ENCODE measurements around the gene ZNF718.
"Not testable (repeated sequence)": the region's sequence is repeated elsewhere in the genome, so short reads cannot be mapped to it uniquely, and the experiment has no call there.

The ZNF718 gene

DNA sequence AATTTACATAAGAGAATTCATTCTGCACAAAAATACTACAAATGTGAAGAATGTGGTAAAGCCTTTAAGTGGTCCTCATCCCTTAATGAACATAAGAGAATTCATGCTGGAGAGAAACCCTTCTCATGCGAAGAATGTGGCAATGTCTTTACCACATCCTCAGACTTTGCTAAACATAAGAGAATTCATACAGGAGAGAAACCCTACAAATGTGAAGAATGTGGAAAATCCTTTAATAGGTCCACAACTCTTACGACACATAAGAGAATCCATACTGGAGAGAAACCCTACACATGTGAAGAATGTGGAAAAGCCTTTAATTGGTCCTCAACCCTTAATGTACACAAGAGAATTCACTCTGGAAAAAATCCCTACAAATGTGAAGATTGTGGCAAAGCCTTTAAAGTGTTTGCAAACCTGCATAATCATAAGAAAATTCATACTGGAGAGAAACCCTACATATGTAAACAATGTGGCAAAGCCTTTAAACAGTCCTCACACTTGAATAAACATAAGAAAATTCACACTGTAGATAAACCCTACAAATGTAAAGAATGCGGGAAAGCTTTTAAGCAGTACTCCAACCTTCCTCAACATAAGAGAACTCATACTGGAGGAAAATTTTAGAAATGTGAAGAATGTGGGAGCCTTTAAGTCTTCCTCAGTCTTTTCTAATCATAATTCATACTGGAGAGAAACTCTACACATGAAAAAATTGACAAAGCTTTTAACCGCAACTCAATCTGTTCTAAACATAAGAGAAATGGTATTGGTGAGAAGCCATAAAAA lies 37.4 kb downstream of the ZNF718 start:
- DNase-seq: no peak

DNA sequence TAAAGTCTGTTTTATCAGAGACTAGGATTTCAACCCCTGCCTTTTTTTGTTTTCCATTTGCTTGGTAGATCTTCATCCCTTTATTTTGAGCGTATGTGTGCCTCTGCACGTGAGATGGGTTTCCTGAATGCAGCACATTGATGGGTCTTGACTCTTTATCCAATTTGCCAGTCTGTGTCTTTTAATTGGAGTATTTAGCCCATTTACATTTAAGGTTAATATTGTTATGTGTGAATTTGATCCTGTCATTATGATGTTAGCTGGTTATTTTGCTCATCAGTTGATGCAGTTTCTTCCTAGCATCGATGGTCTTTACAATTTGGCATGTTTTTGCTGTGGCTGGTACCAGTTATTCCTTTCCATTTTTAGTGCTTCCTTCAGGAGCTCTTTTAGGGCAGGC lies 45.3 kb downstream of the ZNF718 start:
- DNase-seq: not testable (repeated sequence)

DNA sequence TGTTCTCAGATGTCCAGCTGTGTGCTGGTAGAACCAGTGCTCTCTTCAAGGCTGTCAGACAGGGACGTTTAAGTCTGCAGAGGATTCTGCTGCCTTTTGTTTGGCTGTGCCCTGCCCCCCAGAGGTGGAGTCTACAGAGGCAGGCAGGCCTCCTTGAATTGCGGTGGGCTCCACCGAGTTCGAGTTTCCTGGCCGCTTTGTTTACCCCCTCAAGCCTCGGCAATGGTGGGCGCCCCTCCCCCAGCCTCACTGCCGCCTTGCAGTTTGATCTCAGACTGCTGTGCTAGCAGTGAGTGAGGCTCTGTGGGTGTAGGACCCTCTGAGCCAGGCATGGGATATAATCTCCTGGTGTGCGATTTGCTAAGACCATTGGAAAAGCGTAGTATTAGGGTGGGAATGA lies 47.0 kb downstream of the ZNF718 start:
- not testable (repeated sequence) for DNase-seq

DNA sequence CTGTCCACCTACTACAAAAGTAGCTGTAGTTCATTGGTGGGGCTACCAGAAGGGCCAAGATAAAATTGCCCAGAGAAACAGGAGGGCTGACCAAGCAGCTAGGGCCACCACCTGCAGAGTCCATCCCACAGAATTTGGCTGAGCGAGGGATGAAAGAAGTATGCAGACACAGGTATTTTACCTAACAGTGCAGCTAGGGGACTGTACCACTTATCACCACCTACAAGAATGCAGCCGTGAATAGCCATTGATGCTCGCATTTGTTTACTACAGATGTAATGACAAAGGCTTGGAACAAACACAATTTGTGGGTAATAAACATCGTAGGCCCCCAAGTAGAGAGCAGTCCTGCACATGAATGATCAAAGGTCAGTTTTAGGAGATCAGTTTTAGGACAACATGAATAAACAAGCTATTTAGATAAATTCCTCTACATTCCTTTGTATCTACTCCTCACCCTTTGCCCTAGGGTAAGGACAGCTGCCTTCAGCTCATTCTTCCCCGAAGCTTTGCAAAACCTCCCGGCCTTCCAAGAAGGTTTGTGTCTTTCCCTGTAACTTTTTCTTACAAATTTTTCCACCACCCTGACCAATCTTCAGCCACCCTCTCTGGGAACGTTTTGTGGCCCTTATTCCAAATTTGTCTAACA lies 49.5 kb downstream of the ZNF718 start:
- no peak for DNase-seq

DNA sequence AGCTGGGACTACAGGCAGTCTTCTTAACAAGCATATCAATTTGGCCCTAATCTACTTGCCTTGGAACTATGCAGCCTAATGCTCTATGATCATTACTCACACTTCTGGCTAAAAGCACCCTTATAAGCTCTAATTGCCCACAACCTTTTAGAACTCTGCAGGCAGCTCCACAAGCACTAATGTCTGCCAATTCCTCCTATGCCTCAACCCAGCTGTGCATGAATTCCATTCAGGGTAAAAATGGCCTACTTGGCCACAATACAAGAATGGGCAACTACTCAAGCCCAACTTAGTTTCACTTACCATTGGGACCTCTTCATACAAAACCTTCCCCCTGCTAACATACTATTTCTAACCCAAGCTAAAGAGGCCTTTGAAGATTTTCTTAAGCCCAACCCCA lies 51.7 kb downstream of the ZNF718 start:
- no peak for DNase-seq

DNA sequence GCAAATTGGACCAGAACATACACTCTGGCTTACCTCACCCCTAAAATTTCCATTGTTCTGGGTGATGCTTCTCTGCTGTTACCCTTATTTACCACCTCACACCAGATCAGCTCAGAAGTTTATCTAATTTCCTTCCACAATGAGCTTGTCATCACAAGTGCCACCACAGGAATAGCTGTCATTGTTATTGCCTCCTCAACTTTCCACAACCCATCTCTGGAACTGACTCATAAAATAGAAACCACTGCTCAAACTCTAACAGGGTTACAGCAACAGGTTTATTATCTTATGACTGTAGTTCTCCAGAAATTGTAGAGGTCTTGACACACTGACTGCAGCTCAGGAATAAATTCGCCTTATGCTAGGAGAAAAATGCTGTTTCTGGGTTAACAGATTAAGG lies 52.7 kb downstream of the ZNF718 start:
- no peak for DNase-seq

DNA sequence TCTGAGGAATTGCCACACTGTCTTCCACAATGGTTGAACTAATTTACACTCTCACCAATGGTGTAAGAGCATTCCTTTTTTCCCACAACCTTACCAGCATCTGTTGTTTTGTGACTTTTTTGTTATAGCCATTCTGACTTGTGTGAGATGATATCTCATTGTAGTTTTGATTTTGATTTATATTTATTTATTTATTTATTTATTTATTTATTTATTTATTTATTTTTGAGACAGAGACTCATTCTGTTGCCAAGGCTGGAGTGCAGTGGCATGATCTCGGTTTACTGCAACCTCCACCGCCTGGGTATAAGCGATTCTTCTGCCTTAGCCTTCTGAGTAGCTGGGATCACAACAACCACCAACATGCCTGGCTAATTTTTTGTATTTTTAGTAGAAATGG lies 57.9 kb downstream of the ZNF718 start:
- DNase-seq: not testable (repeated sequence)

DNA sequence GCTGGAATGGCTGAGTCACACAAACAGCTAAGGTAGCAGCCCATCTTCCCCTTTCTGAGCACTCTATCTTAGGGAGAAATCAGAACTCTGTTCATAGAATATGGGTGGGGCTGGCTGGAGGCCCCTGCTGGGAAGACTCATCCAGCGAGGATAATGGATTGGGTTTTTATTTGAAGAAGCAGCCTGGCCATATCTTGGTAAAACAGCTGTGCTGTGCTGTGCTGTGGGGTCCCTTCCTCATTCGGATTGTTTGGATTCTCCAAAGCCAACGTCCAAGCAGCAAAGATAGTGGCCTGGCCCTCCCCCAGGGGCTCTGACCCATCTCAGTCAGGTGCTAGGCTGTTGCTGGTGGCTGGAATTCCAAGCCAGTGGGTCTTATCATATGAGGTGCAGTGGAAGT lies 63.8 kb downstream of the ZNF718 start:
- DNase-seq: no peak

DNA sequence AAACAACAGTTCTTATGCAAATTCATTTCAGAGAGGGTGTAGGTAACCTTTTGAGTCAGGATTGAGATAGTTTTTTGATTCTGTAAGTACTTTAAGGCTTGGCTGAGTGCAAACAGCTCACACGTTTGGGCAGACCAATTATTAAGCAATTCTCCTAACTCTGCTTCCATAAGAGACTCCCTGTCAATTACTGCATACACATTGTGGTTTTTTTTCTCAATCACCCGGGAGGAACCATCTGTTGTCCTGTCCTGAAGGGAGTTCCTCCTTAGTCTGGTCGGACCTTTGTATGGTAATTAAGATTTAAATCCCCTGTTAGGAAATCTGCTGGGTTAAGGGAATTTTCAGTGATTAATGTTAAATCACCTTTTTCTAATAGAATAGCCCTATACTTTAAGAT lies 70.9 kb downstream of the ZNF718 start:
- DNase-seq: not testable (repeated sequence)

DNA sequence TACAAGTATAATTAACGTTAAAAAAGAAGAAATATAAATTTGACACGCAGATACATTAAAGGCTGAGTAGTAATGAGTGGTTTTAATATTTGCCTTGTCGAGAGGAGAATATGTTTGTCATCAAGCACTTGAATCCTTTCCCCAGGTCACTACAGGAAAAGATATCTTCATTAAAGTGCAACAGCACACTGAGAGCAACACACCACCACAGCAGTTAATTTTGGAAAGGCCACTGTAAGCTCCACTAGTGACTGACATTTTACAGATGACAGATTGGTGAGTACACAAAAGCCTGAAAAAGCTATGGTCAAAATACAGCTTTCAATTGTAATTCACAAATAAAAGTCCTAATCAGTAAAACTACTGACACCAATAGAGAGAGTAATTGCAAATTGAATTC lies 76.6 kb downstream of the ZNF718 start:
- no peak for DNase-seq

DNA sequence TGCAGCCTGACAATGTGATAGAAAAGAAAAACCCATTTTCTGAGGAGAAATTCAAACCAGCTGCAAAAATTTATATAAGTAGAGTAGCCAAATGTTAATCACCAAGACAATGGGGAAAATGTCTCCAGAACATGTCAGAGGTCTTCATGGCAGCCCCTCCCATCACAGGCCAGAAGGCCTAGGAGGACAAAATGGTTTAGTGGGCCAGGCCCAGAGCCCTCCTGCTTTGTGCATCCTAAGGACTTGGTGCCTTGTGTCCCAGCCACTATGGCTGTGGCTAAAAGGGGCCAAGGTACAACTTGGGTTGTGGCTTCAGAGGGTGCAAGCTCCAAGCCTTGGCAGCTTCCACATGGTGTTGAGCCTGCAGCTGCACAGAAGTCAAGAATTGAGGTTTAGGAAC lies 78.5 kb downstream of the ZNF718 start:
- DNase-seq: not testable (repeated sequence)

DNA sequence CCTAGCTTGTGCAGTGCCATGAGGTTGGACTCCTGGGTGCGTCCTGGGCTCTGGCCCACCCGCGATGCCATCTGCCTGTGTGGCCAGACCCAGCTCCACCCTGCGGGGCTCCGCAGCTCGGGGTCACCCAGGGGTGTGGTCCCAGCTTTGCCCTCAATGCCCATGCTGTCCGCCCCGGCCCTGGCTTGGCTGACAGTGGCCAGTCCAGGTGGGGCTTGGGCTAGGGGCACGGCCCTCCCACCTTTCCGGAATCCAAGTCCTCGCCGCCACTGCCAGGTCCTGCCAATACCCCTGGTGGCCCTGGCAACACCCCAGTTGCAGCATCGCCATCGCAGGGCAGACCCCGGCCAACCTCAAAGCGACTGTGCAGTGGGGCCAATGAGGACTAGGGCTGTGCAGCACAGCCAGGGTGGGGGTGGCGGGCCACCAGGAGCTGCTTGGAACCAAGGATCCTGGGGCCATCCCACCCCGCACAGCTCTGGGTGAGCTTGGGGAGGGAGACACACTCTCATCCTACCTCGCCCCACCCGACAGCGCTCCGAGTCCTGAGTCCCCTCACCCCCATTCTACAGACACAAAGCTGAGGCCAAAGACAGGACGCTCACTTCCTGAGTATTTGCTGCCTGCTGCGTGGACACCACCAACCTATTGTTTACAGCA lies 80.9 kb downstream of the ZNF718 start:
- no peak for DNase-seq

DNA sequence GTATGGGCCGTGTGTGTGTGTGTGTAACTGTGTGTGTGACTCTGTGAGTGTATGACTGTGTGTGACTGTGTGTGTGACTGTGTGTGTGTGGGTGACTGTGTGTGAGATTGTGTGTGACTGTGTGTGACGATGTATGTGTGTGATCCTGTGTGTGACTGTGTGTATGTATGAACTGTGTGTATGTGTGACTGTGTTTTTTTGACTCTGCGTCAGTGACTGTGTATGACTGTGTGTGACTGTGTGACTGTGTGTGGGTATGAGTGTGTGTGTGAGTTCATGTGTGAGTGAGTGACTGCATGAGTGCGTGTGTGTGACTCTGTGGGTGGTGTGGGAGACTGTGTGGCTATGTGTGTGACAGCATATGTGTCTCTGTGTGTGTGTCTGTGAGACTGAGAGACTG lies 81.8 kb downstream of the ZNF718 start:
- DNase-seq: no peak

DNA sequence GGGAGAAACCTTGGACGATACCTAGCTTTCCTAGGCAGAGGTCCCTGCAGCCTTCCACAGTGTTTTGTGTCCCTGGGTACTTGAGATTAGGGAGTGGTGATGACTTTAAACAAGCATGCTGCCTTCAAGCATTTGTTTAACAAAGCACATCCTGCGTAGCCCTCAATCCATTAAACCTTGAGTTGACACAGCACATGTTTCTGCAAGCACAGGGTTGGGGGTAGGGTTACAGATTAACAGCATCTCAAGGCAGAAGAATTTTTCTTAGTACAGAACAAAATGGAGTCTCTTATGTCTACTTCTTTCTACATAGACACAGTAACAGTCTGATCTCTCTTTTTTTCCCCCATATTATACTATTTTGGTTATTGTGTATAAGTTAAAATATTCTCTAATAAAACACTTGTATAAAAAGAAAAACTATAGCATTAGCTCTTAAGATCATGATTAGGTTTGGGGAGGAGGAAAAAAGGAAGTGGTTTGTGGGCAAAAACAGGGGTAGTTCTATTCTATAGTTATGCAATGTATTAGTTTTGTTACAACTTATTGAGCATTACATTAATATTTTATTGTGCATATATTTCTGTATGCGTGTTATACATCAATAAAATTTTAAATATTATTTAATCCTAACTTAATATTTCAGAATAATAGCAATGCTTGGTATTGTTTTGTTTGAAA lies 84.3 kb downstream of the ZNF718 start:
- not testable (repeated sequence) for DNase-seq

DNA sequence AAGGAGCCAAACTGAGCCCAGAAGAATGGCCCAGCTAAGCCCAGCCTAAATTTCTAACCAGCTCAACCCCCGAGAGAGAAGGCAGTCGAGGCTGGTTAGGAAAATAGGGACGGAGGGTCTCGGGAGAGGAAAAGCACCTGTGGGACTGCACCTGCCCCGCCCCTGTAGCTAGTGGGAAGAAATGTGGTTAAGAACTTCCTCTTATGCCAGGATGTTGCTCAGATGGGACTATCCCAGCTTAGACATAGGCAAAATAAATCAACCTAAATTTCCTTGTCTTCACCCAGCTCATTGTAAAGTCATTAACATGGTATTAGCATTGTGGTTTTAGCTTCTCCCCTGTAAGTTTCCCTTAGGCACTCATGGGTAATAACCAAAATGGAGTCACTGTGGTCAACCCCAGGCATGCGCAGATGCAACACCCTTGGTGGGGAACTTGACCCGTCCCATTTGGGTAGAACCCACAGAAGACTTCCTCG lies 86.8 kb downstream of the ZNF718 start:
- DNase-seq: no peak

DNA sequence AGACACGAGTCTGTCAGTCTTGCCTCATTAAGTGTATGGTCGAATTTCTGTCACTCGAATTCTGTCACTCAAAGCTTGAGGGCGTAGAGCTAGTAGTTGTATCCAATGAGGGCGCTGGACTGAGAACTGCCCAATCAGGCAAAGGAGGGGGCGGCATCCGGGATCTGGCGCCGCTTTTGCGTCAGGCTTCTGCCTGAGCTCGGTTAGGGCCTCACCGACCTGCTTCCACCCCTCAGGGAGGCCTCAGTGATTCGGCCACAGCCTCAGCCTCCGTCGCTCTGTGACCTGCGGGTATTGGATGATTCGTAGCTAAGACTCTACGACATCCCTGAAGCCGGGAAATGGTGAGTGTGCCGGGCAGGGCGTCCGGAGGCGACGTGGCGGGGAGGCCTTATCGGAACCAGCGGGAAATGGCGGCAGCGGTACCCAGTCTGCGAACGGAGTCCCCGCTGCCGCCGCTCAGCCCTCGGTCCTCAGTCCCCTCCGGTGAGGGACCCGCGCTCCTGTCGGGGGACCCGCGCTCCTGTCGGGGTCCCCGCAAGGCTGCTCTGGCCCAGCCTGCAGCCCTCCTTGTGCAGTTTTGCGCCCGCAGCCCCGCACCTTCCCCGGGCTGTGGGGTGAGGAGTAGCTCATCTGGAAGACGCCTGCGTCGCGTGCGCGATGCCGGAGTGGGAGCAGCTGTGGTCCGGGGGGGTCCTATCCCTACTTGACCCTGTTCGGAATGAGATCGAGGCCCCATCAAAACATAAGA lies 88.3 kb downstream of the ZNF718 start:
- peak in 13 of 14 donors; percentile 9 to 84 (median 41) for DNase-seq

DNA sequence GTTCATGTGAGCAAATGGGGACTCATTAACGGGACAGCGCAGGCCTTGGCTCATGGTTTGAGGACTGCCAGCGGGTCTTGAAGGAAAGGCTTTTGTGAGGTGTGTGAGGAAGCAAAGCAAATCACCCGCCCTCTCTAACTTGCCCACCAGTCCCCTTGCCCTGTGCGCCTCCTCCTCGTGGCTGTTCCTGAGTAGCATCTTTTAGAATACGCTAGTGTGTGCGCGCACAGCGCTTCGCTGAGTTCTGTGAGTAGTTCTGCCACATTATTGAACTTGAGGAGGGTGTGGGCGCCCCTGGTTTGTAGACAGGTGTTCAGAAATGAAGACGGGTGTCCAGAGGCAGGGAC lies 88.9 kb downstream of the ZNF718 start:
- not testable (repeated sequence) for DNase-seq

All from C1 segment of cervical spinal cord (tissue), 14 donors.